ENCODE measurements around the gene FNIP2. TPM values are rescaled to one million over a fixed set of nuclear protein-coding genes. Genes with fewer than 3 reads are reported as not detected.

FNIP2 gene
- total RNA-seq, 1 donor from 2014 or later, result 56.0 TPM

GRCh38 chr4:158786121-158786601, 17.3 kb downstream of the FNIP2 start:
- no peak for TF ChIP-seq CTCF (IDR thresholded peaks at IDR 0.05; ENCODE audit: unreplicated experiment)
- Mint-ChIP-seq H3K4me1 (ENCODE audit: low read depth) (peaks cover 63% of the 10 kb centered on the region), H3K4me3 (ENCODE audit: low read depth) (no peak overlapping the region), H3K27me3 (no peaks in the 10 kb centered on the region), H3K9me3 (ENCODE audit: low read depth) (no peaks in the 10 kb centered on the region), H3K36me3 (ENCODE audit: insufficient read depth) (no peaks in the 10 kb centered on the region), H3K27ac (peak overlapping the region; percentile 31)
- no peak for DNase-seq (ENCODE audit: low spot score, unreplicated experiment)

GRCh38 chr4:158786955-158787354, 18.1 kb downstream of the FNIP2 start:
- Mint-ChIP-seq H3K27me3 (no peaks in the 10 kb centered on the region), H3K36me3 (ENCODE audit: insufficient read depth) (no peaks in the 10 kb centered on the region), H3K27ac (peak overlapping the region; percentile 71), H3K9me3 (ENCODE audit: low read depth) (no peaks in the 10 kb centered on the region), H3K4me3 (ENCODE audit: low read depth) (no peak overlapping the region), H3K4me1 (ENCODE audit: low read depth) (peaks cover 61% of the 10 kb centered on the region)
- no peak for DNase-seq (ENCODE audit: low spot score, unreplicated experiment)
- no peak for TF ChIP-seq CTCF (IDR thresholded peaks at IDR 0.05; ENCODE audit: unreplicated experiment)

GRCh38 chr4:158787709-158788475, 19.1 kb downstream of the FNIP2 start:
- no peaks in the 10 kb centered on the region for H3K36me3 Mint-ChIP-seq (ENCODE audit: insufficient read depth)
- no peak for TF ChIP-seq CTCF (IDR thresholded peaks at IDR 0.05; ENCODE audit: unreplicated experiment)
- peaks cover 56% of the 10 kb centered on the region for H3K4me1 Mint-ChIP-seq (ENCODE audit: low read depth)
- DNase-seq (ENCODE audit: low spot score, unreplicated experiment), result no peak
- no peak overlapping the region for H3K27ac Mint-ChIP-seq
- H3K4me3 Mint-ChIP-seq (ENCODE audit: low read depth), result no peak overlapping the region
- H3K27me3 Mint-ChIP-seq, result no peaks in the 10 kb centered on the region
- H3K9me3 Mint-ChIP-seq (ENCODE audit: low read depth), result no peaks in the 10 kb centered on the region

GRCh38 chr4:158788516-158788915, 19.7 kb downstream of the FNIP2 start:
- TF ChIP-seq CTCF (IDR thresholded peaks at IDR 0.05; ENCODE audit: unreplicated experiment), result no peak
- H3K27me3 Mint-ChIP-seq, result no peaks in the 10 kb centered on the region
- no peaks in the 10 kb centered on the region for H3K9me3 Mint-ChIP-seq (ENCODE audit: low read depth)
- H3K4me1 Mint-ChIP-seq (ENCODE audit: low read depth), result peaks cover 56% of the 10 kb centered on the region
- no peak overlapping the region for H3K27ac Mint-ChIP-seq
- H3K36me3 Mint-ChIP-seq (ENCODE audit: insufficient read depth), result no peaks in the 10 kb centered on the region
- no peak overlapping the region for H3K4me3 Mint-ChIP-seq (ENCODE audit: low read depth)
- DNase-seq (ENCODE audit: low spot score, unreplicated experiment), result no peak

GRCh38 chr4:158789853-158790252, 21.0 kb downstream of the FNIP2 start:
- H3K36me3 Mint-ChIP-seq (ENCODE audit: insufficient read depth), result no peaks in the 10 kb centered on the region
- H3K9me3 Mint-ChIP-seq (ENCODE audit: low read depth), result no peaks in the 10 kb centered on the region
- H3K4me1 Mint-ChIP-seq (ENCODE audit: low read depth), result peaks cover 46% of the 10 kb centered on the region
- no peak for TF ChIP-seq CTCF (IDR thresholded peaks at IDR 0.05; ENCODE audit: unreplicated experiment)
- H3K27me3 Mint-ChIP-seq, result no peaks in the 10 kb centered on the region
- no peak overlapping the region for H3K27ac Mint-ChIP-seq
- no peak for DNase-seq (ENCODE audit: low spot score, unreplicated experiment)
- no peak overlapping the region for H3K4me3 Mint-ChIP-seq (ENCODE audit: low read depth)
